ENCODE measurements around the gene CCDC186. TPM values are rescaled to one million over a fixed set of nuclear protein-coding genes. Genes with fewer than 3 reads are reported as not detected.

CCDC186 gene
- total RNA-seq, 1 experiment from 2014 or later = 17.1 TPM

GRCh38 chr10:114151486-114151885 is 22.5 kb downstream of the CCDC186 start:
- peak overlapping the region; percentile 55 for H3K4me2 ChIP-seq (ENCODE audit: low read length)
- CTCF ChIA-PET = no interaction called here
- RAD21 ChIA-PET (ENCODE audit: low non-redundant PET in 1 of 2, low total read pairs in 2 of 2, uncharacterized antibody in 2 of 2, unreplicated experiment in 2 of 2) = no interaction called here

More at GRCh38 chr10:114151486-114151885, 22.5 kb downstream of the CCDC186 start:
- Histone ChIP-seq H3K9ac (ENCODE audit: low read length) (no peak overlapping the region), H3K9me3 (ENCODE audit: control insufficient read depth in 1 of 2, insufficient read depth in 1 of 2, low read depth in 1 of 2, low read length in 2 of 2) (no peaks in the 10 kb centered on the region), H3K27me3 (ENCODE audit: insufficient read depth, low read length) (no peaks in the 10 kb centered on the region), H3K36me3 (ENCODE audit: control insufficient read depth in 1 of 2, insufficient read depth in 2 of 2, low read length in 2 of 2) (no peaks in the 10 kb centered on the region), H3K9me2 (ENCODE audit: insufficient read depth) (no peaks in the 10 kb centered on the region), H3K4me3 (replicated peaks in 1 of 2; ENCODE audit: low read depth in 1 of 2, low read length in 2 of 2) (no peak overlapping the region), H3K4me1 (ENCODE audit: control insufficient read depth in 1 of 2, insufficient read depth in 2 of 2, low read length in 2 of 2) (peaks cover 0 to 15% of the 10 kb centered on the region in 2 experiments; a peak in 2 of 4 replicates), H3K79me2 (ENCODE audit: insufficient read depth, low read length) (no peaks in the 10 kb centered on the region), H3K27ac (ENCODE audit: low read depth, low read length) (no peak overlapping the region), H4K20me1 (ENCODE audit: insufficient read depth) (no peaks in the 10 kb centered on the region), H2AFZ (ENCODE audit: low read depth, low read length, poor library complexity, severe bottlenecking) (no peak overlapping the region)
- TF ChIP-seq EZH2 (IDR thresholded peaks at IDR 0.05) (no peak), CEBPB (IDR thresholded peaks at IDR 0.05; ENCODE audit: low read depth) (peak; percentile 59), ZBTB33 (IDR thresholded peaks at IDR 0.05; ENCODE audit: extremely low read depth, insufficient replicate concordance, low read length) (no peak), POLR2A (IDR thresholded peaks at IDR 0.05; ENCODE audit: borderline replicate concordance, extremely low read depth, insufficient read depth, insufficient read length) (no peak), MAX (IDR thresholded peaks at IDR 0.05) (peak; percentile 62), POLR2AphosphoS5 (IDR thresholded peaks at IDR 0.05; ENCODE audit: low read depth, low read length) (peak; percentile 20; the same call in 1 of the 2 replicates), SP1 (IDR thresholded peaks at IDR 0.05; ENCODE audit: low read depth) (peak; percentile 59; the same call in 1 of the 2 replicates), YY1 (IDR thresholded peaks at IDR 0.05; ENCODE audit: extremely low read depth, insufficient replicate concordance, low read depth, low read length) (peak; percentile 9), FOSL1 (IDR thresholded peaks at IDR 0.05; ENCODE audit: low read depth) (peak; percentile 92), SRF (IDR thresholded peaks at IDR 0.05; ENCODE audit: low read depth) (0 out of 2 replicates have a peak, but pooled peaks have one; percentile 49), ZFX (IDR thresholded peaks at IDR 0.05) (no peak), SIN3A (IDR thresholded peaks at IDR 0.05; ENCODE audit: low read depth) (no peak), JUND (IDR thresholded peaks at IDR 0.05) (peak; percentile 87), CBX3 (IDR thresholded peaks at IDR 0.05; ENCODE audit: low read depth) (peak; percentile 96), EGR1 (IDR thresholded peaks at IDR 0.05; ENCODE audit: low read depth) (no peak), ZNF274 (IDR thresholded peaks at IDR 0.05; ENCODE audit: low read depth, low read length) (no peak)
- TF ChIP-seq, protein P1, sequence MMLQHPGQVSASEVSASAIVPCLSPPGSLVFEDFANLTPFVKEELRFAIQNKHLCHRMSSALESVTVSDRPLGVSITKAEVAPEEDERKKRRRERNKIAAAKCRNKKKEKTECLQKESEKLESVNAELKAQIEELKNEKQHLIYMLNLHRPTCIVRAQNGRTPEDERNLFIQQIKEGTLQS (IDR thresholded peaks at IDR 0.05) = peak; percentile 51
- TF ChIP-seq, protein P2, sequence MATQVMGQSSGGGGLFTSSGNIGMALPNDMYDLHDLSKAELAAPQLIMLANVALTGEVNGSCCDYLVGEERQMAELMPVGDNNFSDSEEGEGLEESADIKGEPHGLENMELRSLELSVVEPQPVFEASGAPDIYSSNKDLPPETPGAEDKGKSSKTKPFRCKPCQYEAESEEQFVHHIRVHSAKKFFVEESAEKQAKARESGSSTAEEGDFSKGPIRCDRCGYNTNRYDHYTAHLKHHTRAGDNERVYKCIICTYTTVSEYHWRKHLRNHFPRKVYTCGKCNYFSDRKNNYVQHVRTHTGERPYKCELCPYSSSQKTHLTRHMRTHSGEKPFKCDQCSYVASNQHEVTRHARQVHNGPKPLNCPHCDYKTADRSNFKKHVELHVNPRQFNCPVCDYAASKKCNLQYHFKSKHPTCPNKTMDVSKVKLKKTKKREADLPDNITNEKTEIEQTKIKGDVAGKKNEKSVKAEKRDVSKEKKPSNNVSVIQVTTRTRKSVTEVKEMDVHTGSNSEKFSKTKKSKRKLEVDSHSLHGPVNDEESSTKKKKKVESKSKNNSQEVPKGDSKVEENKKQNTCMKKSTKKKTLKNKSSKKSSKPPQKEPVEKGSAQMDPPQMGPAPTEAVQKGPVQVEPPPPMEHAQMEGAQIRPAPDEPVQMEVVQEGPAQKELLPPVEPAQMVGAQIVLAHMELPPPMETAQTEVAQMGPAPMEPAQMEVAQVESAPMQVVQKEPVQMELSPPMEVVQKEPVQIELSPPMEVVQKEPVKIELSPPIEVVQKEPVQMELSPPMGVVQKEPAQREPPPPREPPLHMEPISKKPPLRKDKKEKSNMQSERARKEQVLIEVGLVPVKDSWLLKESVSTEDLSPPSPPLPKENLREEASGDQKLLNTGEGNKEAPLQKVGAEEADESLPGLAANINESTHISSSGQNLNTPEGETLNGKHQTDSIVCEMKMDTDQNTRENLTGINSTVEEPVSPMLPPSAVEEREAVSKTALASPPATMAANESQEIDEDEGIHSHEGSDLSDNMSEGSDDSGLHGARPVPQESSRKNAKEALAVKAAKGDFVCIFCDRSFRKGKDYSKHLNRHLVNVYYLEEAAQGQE (IDR thresholded peaks at IDR 0.05; ENCODE audit: low read depth) = no peak
- ATAC-seq = peak; percentile 98
- no TSS peak for BruUV-seq (replicated peaks)
- POLR2A ChIA-PET = no interaction called here
- DNase-seq (ENCODE audit: low read depth, low spot score) = peak; percentile 67
- intact Hi-C loops (cut with micrococcal nuclease) = no loop called here
